NCI-H187 (cell line): Measurements from ENCODE around the gene C1QC.

ENCODE experiments used
- DNase-seq, 2 experiments: peaks; one replicate each; lab custom pipeline; 2025; lab: John Stamatoyannopoulos, UW

Gene C1QC

DNA sequence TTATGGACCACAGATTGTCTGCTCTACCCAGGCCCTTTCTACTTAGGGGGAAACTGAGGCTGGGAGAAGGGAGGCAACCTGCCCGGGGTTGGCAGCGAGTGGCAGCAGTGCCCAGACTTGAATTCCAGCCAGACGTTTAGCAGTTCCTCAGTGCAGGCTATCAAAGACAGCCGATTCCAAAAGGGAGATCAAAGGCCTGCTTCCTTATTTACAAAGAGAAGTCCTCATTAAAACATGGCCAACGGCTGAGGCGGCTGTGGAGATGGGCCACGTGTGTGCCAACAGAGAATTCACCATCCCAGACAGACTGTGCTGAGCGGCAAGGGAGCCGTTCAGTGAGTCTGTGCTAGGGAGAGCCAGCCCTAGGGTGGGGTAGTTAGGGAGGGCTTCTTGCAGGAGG is 37.3 kb downstream of the C1QC start:
- DNase-seq = no peak

DNA sequence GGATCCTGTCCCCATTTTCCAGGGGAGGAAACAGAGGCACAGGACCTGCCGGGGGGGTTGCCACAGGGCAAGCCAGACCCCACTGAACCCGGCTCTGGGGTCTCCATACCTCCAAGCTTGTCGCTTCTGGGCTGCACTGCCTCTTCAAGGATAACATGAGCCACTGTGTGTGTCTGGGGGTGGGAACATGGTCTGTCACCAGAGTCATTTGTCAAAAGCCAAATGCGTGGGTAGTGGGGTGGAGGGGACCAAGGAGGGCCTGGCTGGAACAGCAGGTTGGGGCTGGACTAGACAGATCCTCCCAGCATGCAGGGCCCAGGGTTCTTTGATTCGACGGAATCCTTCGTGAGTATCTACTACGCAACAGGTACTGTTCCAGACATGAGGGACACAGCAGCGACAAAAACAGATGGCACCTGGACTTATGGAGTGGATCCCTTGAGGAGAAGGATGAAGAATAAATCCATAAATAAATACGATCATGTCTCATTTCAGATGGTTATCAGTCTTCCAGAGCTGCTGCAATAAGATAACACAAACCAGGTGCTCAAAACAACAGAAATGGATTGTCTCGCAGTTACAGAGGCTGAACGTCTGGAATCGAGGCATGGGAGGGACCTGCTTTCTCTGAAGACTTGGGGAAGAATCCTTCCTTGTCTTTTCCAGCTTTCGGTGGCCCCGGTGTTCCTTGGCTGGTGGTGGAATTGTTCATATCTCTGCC is 38.3 kb downstream of the C1QC start:
- DNase-seq = no peak

- DNase-seq = no peak
These were observed 40.1 kb downstream of the C1QC start for GRCh38 chr1:22683547-22683946.

- DNase-seq = no peak
These were observed 42.2 kb downstream of the C1QC start for GRCh38 chr1:22685591-22686059.

DNA sequence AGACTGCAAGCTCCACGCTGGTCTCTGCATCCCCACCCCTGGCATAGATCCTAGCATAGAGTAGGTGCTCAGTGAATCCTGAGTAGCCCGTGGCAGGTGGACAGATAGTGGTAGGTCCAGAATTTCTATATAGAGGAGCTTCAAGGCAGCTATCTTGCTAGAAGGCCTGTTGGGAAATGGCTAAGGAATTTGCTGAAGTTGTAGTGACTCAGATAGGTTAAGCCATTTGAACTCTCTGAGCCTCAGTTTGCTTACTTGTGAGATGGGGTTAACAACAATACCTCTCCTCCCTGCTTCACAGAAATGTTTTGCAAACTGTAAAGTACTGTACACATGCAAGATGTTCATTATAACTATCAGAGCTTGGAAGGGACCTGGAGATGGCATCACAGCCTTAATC is 43.8 kb downstream of the C1QC start:
- DNase-seq = no peak

DNA sequence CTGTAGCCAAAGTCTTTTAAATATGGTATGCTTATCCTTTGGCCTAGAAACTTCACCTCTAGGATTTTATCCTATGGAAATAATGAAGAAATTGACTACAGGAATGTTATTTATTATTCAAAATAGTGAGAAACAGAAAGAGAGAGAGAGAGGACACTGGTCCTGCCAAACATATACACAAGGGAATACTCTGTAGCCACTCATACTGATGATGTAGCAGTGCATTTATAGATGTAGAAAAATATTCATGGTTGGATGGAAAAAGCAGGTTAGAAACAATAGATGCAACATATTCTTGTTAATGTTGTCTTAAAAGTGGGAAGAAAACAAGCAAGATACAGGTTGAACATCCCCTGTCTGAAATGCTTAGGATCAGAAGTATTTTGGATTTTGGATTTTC is 45.0 kb downstream of the C1QC start:
- DNase-seq = no peak

- DNase-seq = no peak
These were observed 46.1 kb downstream of the C1QC start for GRCh38 chr1:22689505-22689904.

- no peak for DNase-seq
These were observed 47.8 kb downstream of the C1QC start for GRCh38 chr1:22691031-22691753.

GRCh38 chr1:22694172-22694571 is 50.7 kb downstream of the C1QC start:
- no peak for DNase-seq

DNA sequence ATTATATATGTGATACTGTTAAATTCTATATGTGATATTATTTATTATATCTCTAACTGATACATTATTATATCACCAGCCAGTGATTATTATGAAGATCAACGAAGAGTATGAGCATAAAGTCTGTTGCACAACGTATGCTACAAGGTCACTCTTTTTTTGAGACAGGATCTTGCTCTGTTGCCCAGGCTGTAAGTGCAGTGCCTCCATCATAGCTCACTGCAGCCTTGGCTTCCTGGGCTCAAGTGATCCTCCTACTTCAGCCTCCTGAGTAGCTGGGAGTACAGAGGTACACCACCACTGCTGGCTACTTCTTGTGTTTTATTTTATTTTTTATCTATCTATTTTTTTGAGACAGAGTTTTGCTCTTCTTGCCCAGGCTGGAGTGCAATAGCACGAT is 53.2 kb downstream of the C1QC start:
- no peak for DNase-seq
